Activated T-cell treated with anti-CD3 and anti-CD28 coated beads, Interleukin-2, amount 50 U/mL, for 24 hours (primary cell): ENCODE measurements around the gene THADA.

ENCODE experiments used
- DNase-seq: peaks from one replicate; pipeline ENCODE4 v3.0.0-alpha.2; 2020
- H3K27ac Mint-ChIP-seq: 2 replicates; pipeline ENCODE4 v1.8.0; 2020; ENCODE audit warnings: mild to moderate bottlenecking, mixed read lengths
- H3K27me3 Mint-ChIP-seq: 2 replicates; pipeline ENCODE4 v1.8.0; 2020; ENCODE audit warnings: mixed read lengths
- H3K36me3 Mint-ChIP-seq: 2 replicates; pipeline ENCODE4 v1.8.0; 2020; ENCODE audit warnings: low read depth, mixed read lengths
- H3K4me1 Mint-ChIP-seq: 2 replicates; pipeline ENCODE4 v1.8.0; 2020; ENCODE audit warnings: low read depth, mixed read lengths
- H3K4me3 Mint-ChIP-seq: 2 replicates; pipeline ENCODE4 v1.8.0; 2020; ENCODE audit warnings: mild to moderate bottlenecking, moderate library complexity, mixed read lengths
- H3K9me3 Mint-ChIP-seq: 2 replicates; pipeline ENCODE4 v1.8.0; 2020; ENCODE audit warnings: mixed read lengths

The THADA gene

DNA sequence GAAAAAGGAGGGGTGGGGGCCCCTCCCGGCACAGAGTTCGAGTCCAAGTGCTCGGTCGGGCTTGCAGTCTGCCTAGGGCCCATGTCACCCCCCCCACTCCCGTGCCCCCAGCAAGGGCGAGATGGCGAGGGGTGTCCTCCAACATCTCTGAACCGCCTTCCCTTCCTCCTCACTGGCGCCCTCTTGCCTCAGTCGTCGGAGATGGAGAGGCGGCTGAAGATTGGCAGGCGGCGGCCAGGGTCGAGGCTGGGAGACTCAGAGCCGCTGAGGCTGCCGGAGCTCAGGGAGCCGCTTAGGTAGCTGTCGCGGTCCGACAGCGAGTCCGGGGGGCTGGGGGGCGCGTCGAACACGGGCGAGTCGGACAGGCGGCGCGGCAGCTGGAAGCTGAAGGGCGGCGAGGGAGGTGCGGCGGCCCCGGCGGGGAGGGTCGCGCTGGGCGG, 371.7 kb downstream of the THADA start:
- peak; percentile 83 for DNase-seq
- Mint-ChIP-seq H3K36me3 (peaks cover 57% of the 10 kb centered on the region), H3K4me3 (peak overlapping the region; percentile 95), H3K9me3 (no peaks in the 10 kb centered on the region), H3K27me3 (no peaks in the 10 kb centered on the region), H3K4me1 (peaks cover 61% of the 10 kb centered on the region), H3K27ac (peak overlapping the region; percentile 98)

DNA sequence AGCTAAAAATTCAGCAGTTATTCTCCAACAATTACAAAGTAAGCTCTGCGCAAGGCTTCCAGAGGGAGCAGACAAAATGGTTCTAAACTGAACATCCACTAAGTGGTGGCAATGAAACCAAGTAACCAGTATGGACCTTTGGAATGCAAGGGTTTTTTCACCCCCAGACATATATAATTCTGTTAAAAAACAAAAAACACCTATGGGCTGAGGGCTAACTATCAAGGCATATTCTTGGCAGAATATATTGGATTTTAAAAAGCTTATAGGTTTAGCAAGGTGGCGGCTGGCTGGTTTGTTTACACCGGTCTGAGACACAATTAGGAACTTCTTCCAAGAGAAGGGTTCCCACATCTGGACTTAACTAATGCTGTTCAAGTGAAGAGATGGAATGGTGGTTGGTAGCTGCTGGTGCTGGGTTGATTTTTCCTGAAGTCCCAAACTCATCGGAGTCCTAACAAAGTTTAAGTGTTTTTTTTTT, 372.3 kb downstream of the THADA start:
- Mint-ChIP-seq H3K4me3 (peak overlapping the region; percentile 95), H3K27ac (peak overlapping the region; percentile 98), H3K4me1 (peaks cover 61% of the 10 kb centered on the region), H3K36me3 (peaks cover 57% of the 10 kb centered on the region), H3K9me3 (no peaks in the 10 kb centered on the region), H3K27me3 (no peaks in the 10 kb centered on the region)
- no peak for DNase-seq

DNA sequence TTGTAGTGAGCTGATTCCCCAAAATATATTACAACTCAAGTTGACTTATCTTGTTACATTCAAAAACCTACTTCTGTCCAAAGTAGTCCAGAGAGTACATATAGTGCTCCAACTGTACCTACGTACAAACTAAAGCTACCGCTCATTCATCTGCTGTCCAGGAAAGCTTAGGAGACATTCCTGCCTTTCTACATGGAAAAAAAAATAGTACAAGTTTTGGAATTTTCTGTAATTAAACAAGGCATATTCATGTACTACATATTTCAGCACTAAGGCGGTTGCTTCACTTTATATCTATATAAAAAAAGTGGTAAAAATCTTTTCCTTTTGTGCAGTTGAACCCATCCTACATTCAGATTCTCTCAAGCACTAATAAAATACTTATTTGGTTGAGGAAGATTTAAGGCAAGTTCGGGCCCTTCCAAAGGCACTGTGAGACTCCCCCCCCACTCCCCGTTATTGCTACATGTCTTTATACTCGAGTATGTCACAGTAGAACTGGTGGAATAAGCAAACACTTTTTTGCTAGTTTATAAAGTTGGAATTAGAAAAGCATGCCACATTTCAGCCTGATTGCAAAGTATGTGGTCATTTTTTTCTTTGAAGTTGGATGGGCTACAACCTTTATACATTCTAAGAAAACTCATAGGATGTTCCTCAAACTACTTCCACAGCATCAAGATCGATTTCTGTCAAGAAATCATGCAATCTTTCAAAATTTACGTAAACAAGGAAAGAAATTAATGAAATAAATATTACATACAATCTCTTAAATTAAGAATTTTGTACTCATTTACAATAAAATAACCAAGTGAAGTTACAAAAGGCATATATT, 373.1 kb downstream of the THADA start:
- no peak for DNase-seq
- Mint-ChIP-seq H3K27me3 (no peaks in the 10 kb centered on the region), H3K27ac (peak overlapping the region; percentile 97), H3K36me3 (peaks cover 57% of the 10 kb centered on the region), H3K4me1 (peaks cover 61% of the 10 kb centered on the region), H3K9me3 (no peaks in the 10 kb centered on the region), H3K4me3 (peak overlapping the region; percentile 95)

DNA sequence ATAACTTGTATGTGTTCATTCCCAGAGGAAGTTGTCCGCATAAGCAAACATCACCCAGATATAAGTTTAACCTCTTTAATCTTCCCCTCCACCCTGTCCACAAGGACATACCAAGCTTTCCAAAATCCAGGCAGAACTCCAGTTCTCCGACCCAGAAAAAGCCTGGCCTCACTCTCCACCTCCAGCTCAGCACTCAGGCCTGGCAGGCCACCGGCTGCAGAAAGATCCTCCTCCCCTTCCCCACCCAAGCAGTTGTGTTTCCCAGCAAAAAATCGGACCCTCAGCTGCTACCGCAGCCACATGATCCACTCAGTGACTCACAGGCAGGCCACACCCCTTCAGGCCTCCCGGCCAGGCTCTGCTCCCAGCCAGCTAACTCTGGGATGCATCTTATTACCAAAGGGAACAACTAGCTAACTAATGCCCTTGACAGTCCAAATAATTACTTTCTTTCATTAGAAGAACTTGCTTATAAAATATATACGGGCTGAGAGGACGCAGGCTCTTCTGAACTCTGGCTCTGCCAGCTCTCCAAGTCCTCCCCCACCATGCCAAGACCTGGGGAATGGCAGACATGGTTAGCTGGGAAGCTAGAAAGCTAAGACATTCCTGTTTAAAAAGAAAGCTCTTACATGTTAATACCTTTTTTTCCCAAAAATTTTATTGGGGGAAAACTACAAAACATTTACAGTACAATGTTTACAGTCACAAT, 373.9 kb downstream of the THADA start:
- DNase-seq = peak; percentile 70
- Mint-ChIP-seq H3K27ac (peak overlapping the region; percentile 97), H3K4me3 (peak overlapping the region; percentile 95), H3K9me3 (no peaks in the 10 kb centered on the region), H3K27me3 (no peaks in the 10 kb centered on the region), H3K36me3 (peaks cover 54% of the 10 kb centered on the region), H3K4me1 (peaks cover 63% of the 10 kb centered on the region)

DNA sequence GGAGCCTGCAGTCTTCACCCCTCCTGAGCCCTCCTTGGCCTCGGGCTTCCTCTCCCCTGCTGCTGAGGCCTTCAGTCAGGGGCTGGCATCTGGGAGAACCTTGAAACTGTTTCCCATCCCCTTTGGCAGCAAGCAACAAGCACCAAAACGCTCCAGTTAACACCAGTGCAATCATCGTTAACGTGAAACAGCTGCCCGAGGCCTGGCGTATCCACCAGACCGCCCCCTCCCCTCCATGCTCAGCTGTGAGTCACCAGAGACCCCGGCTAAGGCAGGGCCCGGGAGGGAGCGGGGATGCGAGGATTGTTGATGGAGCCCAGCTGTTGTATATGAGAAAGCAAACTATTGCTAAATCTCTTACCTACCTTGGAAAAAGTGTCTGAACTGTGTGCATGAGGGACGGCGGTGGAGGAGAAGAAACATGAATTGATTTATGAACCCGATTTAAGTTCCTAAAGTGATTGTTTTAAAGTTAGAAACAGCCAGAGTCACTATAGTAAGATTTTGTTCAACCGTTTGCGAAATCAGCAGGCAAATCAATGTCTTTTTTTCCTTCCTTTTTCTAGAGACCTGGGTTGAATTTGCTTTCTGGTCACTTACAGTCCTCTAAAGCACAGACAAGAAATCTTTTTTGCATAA, 374.6 kb downstream of the THADA start:
- H3K36me3 Mint-ChIP-seq = peaks cover 52% of the 10 kb centered on the region
- peak; percentile 61 for DNase-seq
- H3K4me3 Mint-ChIP-seq = peak overlapping the region; percentile 95
- H3K27me3 Mint-ChIP-seq = no peaks in the 10 kb centered on the region
- H3K27ac Mint-ChIP-seq = peak overlapping the region; percentile 97
- H3K9me3 Mint-ChIP-seq = no peaks in the 10 kb centered on the region
- peaks cover 63% of the 10 kb centered on the region for H3K4me1 Mint-ChIP-seq

DNA sequence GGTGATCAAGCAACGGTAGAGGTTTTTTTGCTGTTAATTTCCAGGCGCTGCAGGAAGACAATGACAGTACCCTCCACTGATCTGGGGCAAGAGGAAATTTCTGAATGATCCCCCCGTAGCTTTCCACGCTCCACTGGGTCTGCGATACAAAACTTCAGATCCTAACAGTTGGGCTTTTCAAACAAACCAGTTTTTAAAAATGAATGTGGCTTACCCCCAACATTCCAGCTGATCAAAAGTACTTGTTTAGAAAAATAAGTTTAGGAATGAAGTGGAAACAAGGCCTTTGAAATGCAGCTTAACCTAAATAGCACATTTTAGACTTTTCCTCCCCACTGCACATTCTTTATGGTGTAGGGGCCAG, 375.1 kb downstream of the THADA start:
- no peaks in the 10 kb centered on the region for H3K9me3 Mint-ChIP-seq
- H3K4me3 Mint-ChIP-seq = peak overlapping the region; percentile 95
- peaks cover 63% of the 10 kb centered on the region for H3K4me1 Mint-ChIP-seq
- peaks cover 47% of the 10 kb centered on the region for H3K36me3 Mint-ChIP-seq
- no peak for DNase-seq
- H3K27me3 Mint-ChIP-seq = no peaks in the 10 kb centered on the region
- H3K27ac Mint-ChIP-seq = peak overlapping the region; percentile 97

DNA sequence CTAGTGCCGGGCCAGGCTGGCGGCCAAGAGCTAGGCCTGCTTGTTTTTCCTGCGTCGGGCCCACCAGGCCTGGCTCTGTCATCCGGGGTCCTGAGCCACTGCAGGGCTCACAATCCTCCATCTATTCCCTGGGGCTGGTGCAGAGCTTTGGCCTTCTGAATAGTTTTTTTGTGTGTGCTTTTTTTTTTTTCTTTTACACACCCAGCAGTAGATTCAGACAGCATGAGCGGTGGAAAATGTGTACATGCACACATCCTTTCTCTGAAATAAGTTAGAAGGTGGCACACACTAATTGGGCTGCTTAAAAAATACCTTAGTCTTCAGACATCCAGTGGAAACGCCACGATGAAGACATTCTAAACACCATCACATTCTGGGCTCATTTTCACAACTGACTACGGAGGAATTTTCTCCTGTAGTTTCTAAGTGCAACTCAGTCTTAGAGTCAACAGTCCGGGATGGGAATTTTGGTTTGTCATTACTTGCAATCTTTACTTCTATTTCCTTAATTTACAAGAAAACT, 375.5 kb downstream of the THADA start:
- no peak for DNase-seq
- H3K27me3 Mint-ChIP-seq = no peaks in the 10 kb centered on the region
- H3K4me3 Mint-ChIP-seq = peak overlapping the region; percentile 95
- peaks cover 63% of the 10 kb centered on the region for H3K4me1 Mint-ChIP-seq
- no peaks in the 10 kb centered on the region for H3K9me3 Mint-ChIP-seq
- peaks cover 43% of the 10 kb centered on the region for H3K36me3 Mint-ChIP-seq
- H3K27ac Mint-ChIP-seq = peak overlapping the region; percentile 97

DNA sequence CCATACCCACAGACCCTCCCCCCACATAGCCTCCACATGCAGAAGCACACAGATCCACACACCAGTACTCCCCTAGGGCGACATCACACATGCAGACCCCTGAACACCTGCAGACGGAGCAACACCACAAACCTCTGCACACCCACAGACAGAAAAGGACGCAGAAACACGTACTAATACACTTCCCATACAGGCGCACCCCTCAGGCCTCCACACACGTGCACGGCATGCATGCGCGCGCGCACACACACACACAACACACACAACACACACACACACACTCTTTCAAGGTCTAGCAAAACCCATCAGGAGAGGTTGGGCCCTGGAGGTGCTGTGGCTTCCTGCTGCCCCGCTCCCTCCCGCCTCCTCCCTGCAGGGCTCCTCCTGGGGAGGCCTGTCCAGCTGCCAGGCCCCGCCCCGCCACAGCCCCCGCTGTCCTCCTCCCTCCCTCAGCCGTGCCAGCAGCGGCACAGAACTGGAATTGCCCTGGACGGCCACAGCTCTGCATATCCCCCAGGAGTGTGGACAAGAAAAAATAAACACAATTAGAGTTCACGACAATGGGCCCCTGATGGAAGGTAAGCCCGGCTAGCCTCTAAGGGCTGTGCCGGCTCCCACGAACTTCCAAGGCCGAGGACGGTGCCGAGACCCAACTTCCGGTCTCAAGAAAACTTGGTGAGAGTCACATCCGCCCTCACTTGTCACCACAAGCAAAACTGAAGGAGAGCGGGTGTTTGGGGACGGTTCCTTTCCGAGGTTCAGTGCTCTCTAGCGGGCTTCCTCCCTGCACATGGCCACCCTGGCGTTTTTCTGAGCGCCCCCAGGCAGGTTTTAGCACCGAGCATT, 376.2 kb downstream of the THADA start:
- peak overlapping the region; percentile 97 for H3K27ac Mint-ChIP-seq
- H3K4me1 Mint-ChIP-seq = peaks cover 63% of the 10 kb centered on the region
- peak overlapping the region; percentile 95 for H3K4me3 Mint-ChIP-seq

DNA sequence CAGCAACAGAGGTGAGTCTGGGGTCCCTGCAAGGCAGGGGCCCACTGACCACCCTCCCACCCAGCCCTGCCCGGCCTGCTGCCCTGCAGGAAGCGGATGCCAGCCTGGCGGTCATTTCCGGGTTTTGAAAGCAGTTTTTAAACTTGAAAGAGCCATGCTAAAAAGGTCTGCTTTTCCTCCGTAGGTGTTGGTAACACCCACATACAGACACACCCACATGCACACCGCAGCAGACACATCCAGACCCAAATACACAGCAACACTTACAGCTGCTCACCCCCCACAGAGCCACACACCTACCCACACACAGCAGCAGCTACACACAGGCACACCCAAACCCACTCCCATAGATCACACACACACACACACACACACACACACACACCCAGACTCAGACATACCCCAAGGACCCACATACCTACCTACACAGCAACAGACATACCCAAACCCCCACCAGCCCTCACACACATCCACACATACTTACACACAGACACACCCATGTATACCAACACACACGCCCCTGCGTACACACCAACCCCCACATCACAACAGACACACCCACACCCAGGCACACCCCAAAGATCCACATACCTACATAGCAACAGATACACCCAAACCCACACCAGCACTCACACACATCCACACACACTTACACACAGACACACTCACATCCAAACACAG, 377.0 kb downstream of the THADA start:
- peaks cover 32% of the 10 kb centered on the region for H3K36me3 Mint-ChIP-seq
- H3K4me1 Mint-ChIP-seq = peaks cover 62% of the 10 kb centered on the region
- peak overlapping the region; percentile 97 for H3K27ac Mint-ChIP-seq
- H3K27me3 Mint-ChIP-seq = no peaks in the 10 kb centered on the region
- H3K4me3 Mint-ChIP-seq = peak overlapping the region; percentile 95
- no peaks in the 10 kb centered on the region for H3K9me3 Mint-ChIP-seq
- DNase-seq = peak; percentile 67

More for the DNA sequence above, 376.2 kb downstream of the THADA start:
- no peaks in the 10 kb centered on the region for H3K27me3 Mint-ChIP-seq
- H3K9me3 Mint-ChIP-seq = no peaks in the 10 kb centered on the region
- peaks cover 38% of the 10 kb centered on the region for H3K36me3 Mint-ChIP-seq
- peak; percentile 85 for DNase-seq

DNA sequence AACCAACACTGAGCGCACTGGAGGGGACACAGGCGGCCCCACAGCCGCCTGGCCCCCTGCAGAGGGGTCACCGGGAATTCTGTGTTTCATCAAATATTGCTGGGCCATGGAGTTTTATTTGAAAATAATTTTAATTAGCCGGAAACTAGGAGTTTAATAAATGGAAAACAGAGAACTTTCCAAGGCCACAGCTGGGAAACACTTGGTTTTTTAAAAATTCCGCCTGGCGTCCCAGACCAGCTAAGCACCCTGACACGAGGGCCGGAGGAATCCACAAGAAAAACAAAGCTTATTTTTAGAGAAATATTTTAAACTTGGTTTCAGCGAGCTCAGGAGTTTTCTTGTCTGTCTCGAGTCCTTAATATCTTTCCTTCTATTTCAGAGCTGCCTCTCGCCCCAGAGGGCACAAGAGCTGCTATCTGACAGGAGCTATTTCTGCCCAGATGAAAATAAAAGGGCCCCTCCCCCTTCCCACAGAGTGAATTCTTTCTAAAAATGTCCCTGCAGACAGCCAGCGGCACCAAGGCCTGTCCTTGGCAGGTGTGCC, 377.6 kb downstream of the THADA start:
- Mint-ChIP-seq H3K4me3 (peak overlapping the region; percentile 95), H3K27ac (peak overlapping the region; percentile 97), H3K27me3 (no peaks in the 10 kb centered on the region), H3K4me1 (peaks cover 57% of the 10 kb centered on the region), H3K36me3 (peaks cover 26% of the 10 kb centered on the region), H3K9me3 (no peaks in the 10 kb centered on the region)
- DNase-seq = no peak

DNA sequence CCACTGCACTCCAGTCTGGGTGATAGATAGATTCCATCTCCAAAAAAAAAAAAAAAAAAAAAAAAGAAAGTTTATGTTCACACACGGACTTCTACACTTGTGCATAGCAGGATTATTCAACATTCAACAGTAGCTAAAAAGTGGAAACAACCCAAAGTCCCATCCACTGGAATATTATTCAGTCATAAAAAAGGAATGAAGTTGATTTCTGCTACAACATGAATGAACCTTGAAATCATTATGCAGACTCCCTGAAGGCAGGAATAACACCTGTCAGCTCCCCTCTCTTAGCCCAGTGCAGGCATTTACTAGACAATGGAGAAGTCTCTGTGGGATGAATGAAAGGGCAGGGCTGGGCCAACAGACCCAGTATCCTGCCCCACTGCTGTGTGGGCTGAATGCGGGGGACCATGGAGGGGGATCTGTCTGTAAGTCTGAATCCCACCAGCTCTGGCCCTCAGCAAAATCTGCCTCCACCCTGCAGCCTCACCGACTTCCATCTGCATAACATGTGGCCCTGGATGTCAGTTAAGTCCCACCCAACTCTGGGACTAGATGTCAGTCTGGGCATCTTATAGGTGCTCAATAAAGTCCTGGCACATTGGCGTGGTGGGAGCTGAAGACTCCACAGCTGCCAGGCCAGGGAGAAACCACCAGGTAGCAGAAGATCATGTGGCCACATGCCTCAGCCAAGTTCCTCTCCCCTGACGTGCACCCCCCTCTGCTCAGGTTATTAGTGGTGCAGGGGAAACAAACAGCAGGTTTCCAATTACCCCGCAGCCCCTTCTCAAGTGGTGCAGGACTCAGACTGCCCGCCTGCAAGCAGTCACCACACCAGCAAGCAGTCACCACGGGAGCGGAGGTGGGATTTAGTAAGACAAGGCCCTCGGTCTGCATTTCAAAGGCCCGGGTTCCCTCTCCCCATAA, 378.3 kb downstream of the THADA start:
- no peak for DNase-seq
- Mint-ChIP-seq H3K36me3 (peaks cover 21% of the 10 kb centered on the region), H3K4me1 (peaks cover 59% of the 10 kb centered on the region), H3K9me3 (no peaks in the 10 kb centered on the region), H3K27ac (peak overlapping the region; percentile 97), H3K27me3 (no peaks in the 10 kb centered on the region), H3K4me3 (no peak overlapping the region)

DNA sequence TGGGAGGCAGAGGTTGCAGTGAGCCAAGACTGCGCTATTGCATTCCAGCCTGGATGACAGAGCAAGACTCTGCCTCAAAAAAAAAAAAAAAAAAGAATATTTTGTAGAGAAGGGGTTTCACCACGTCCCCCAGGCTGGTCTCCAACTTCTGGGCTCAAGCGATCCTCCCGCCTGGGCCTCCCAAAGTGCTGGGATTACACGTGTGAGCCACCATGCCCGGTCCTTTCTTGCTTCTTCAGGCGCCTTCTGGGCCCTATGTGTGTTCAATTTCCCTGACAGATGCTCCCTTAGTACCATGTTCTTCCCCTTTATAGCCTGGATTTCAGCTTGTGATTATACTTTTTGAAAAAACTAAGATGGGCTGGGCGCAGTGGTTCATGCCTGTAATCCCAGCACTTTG, 379.2 kb downstream of the THADA start:
- H3K27ac Mint-ChIP-seq = no peak overlapping the region
- peaks cover 55% of the 10 kb centered on the region for H3K4me1 Mint-ChIP-seq
- H3K4me3 Mint-ChIP-seq = no peak overlapping the region
- no peaks in the 10 kb centered on the region for H3K9me3 Mint-ChIP-seq
- H3K27me3 Mint-ChIP-seq = no peaks in the 10 kb centered on the region
- DNase-seq = no peak
- H3K36me3 Mint-ChIP-seq = peaks cover 12% of the 10 kb centered on the region
